GM19467 (cell line): ENCODE data around the gene PCBP3.
"Not testable (repeated sequence)": the region's sequence is repeated elsewhere in the genome, so short reads cannot be mapped to it uniquely, and the experiment has no call there.

ENCODE experiments used
- ATAC-seq: cut with Tn5 transposase; IDR thresholded peaks from one replicate; pipeline ENCODE4 v1.9.1; 2021; ENCODE audit warnings: mild to moderate bottlenecking, moderate library complexity; ENCODE audit not compliant: unreplicated experiment

The PCBP3 gene

GRCh38 chr21:45972716-45973474 is 329.4 kb downstream of the PCBP3 start:
- no peak for ATAC-seq

- peak; percentile 54 for ATAC-seq
Measured at GRCh38 chr21:45973475-45974072, 330.0 kb downstream of the PCBP3 start.

GRCh38 chr21:45974073-45975019 is 330.8 kb downstream of the PCBP3 start:
- ATAC-seq, result no peak

GRCh38 chr21:45975020-45975666 is 331.6 kb downstream of the PCBP3 start:
- no peak for ATAC-seq

GRCh38 chr21:45975667-45976409 is 332.3 kb downstream of the PCBP3 start:
- not testable (repeated sequence) for ATAC-seq

GRCh38 chr21:45976701-45977311 is 333.3 kb downstream of the PCBP3 start:
- no peak for ATAC-seq

- ATAC-seq, result no peak
Measured at GRCh38 chr21:45977396-45977795, 333.9 kb downstream of the PCBP3 start.

GRCh38 chr21:45979141-45979631 is 335.7 kb downstream of the PCBP3 start:
- ATAC-seq, result no peak

GRCh38 chr21:45979651-45980050 is 336.1 kb downstream of the PCBP3 start:
- no peak for ATAC-seq

GRCh38 chr21:45980271-45980670 is 336.7 kb downstream of the PCBP3 start:
- no peak for ATAC-seq

- no peak for ATAC-seq
Measured at GRCh38 chr21:45980697-45981096, 337.2 kb downstream of the PCBP3 start.

GRCh38 chr21:45981151-45982091 is 337.9 kb downstream of the PCBP3 start, which contains the start of gene COL6A1:
Gene COL6A1, plus strand, starts transcription at chr21:45981770. Its CDS starts 81 bp downstream, at chr21:45981851.
- no peak for ATAC-seq

GRCh38 chr21:45982092-45982757 is 338.7 kb downstream of the PCBP3 start:
- ATAC-seq, result no peak

GRCh38 chr21:45982758-45983648 is 339.5 kb downstream of the PCBP3 start:
- ATAC-seq, result no peak

GRCh38 chr21:45983649-45983965 is 340.1 kb downstream of the PCBP3 start:
- ATAC-seq, result no peak

- no peak for ATAC-seq
Measured at GRCh38 chr21:45983981-45984551, 340.5 kb downstream of the PCBP3 start.
